ENCODE measurements around the gene NDFIP2.

DNA sequence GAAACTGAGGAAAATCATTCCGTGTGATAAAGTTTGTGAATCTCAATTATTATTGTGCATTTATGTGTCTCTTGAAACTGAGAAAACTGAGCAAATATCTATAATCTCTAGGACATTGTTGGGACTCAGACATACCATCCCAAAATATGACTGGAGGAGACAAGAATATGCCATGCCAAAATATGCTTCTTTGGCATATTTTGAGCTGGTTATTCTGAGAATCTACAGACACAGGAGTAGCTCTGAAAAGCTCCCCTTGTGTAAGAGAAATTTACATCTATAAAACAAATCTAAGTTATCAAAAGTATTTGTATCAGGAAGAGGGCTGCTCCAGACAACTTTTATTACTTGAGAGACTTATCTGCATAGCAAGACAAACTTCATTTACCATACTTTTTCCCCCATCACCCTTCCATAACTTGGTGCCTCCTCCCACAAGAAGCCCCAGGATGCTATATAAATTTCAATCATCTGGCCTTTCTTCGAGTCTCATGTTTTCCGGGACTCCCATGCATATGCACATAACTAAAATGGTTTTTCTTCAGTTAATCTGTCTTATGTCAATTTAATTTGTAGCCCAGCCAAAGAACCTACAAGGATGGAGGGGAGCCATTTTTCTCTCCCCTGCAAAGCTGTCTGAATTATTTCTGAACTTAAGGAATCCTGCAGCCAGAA is 28.6 kb upstream of the NDFIP2 start:
- TF ChIP-seq POLR2A (IDR thresholded peaks at IDR 0.05) (no peak), CTCF (IDR thresholded peaks at IDR 0.05 in 4 of 5, conservative IDR thresholded peaks at IDR 0.05 in 1 of 5) (no peak)
